Measurements from ENCODE around the gene LSM4.

The LSM4 gene

DNA sequence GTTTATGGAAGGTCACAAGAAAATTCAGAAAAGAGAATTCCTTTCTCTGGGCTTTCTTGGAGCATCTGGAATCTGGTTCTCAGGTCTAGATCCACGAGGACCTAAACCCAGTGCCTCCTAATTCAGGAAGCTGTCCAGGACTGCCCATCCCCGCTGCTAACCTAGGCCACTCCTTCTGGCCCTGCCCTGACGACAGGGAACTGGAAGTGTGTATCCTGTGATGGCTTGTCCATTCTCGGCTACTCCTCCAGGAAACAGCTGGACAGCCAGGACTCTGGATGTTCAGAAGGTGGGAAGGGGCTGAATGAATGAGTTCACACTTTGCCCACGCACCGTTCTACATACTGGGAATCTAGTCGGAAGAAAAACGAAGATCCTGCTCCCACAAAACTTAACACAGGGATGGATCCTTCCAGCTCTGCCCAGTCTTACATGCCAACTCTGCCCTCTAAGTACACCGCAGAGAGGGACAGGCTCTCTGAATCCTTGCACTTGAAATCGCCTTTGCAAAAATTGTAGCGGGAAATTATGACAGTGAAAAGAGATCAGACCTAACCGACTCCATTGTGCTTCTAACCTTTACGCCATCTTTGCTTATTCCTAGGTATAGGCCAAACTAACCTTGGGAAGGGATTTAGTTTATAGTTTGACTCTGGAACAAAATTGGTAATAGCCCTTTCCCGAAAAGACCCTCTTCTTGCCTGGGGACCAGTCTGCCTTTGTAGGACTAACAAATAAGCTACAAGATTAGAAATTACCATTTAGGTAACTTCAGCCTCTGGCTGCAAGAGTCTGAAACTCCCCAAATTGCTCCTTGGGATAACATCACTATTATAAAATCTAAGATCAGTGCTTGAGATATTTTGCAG lies 1.8 kb downstream of the LSM4 start:
- no peak overlapping the region for H2AFZ ChIP-seq (ENCODE audit: low read length)
- DNase-seq (ENCODE audit: low spot score) = no peak
- H2BK12ac ChIP-seq (ENCODE audit: low read length) = no peak overlapping the region
- no peak overlapping the region for H3K4me2 ChIP-seq (ENCODE audit: insufficient read depth, low read length, poor library complexity, severe bottlenecking)
- no peaks in the 10 kb centered on the region for H3K27me3 ChIP-seq (ENCODE audit: control insufficient read depth in 3 of 3, insufficient read depth in 3 of 3, low read depth in 1 of 3, low read length in 3 of 3)
- H3K4me3 ChIP-seq (ENCODE audit: low read length in 2 of 2) = peak overlapping the region in 1 of 2 donors; percentile 93
- no peak overlapping the region for H4K91ac ChIP-seq (ENCODE audit: low read depth, low read length, poor library complexity)
- H3K79me1 ChIP-seq (ENCODE audit: low read depth, low read length) = peaks cover 20% of the 10 kb centered on the region
- no peak overlapping the region for H3K23ac ChIP-seq (ENCODE audit: low read depth, low read length, poor library complexity)
- H3K9ac ChIP-seq (ENCODE audit: low read depth, low read length, poor library complexity) = no peak overlapping the region
- H4K8ac ChIP-seq (ENCODE audit: low read depth, low read length) = no peak overlapping the region
- peaks cover 8 to 9% of the 10 kb centered on the region in 2 donors for H3K4me1 ChIP-seq (ENCODE audit: control insufficient read depth in 2 of 2, insufficient read depth in 1 of 2, low read depth in 1 of 2, low read length in 2 of 2)
- H2BK5ac ChIP-seq (ENCODE audit: low read length) = no peak overlapping the region
- no CpG with 5 or more reads among the region's 14 CpGs for WGBS, 2 donors (ENCODE audit: extremely low coverage in 2 of 2, insufficient read length in 2 of 2, insufficient replicate concordance in 1 of 2)
- H2BK15ac ChIP-seq (ENCODE audit: low read length) = no peak overlapping the region
- H3K14ac ChIP-seq (ENCODE audit: low read length) = no peak overlapping the region
- H2AK5ac ChIP-seq (ENCODE audit: low read depth, low read length) = no peak overlapping the region
- H3K36me3 ChIP-seq (replicated peaks in 1 of 2; ENCODE audit: control insufficient read depth in 2 of 2, insufficient read depth in 2 of 2, low read length in 2 of 2) = peaks cover 9 to 40% of the 10 kb centered on the region in 2 donors
- H3K4ac ChIP-seq (ENCODE audit: low read length) = no peak overlapping the region
- no peak overlapping the region for H3K18ac ChIP-seq (ENCODE audit: low read length)
- H3K9me3 ChIP-seq (replicated peaks in 1 of 2; ENCODE audit: control insufficient read depth in 2 of 2, insufficient read depth in 1 of 2, low read depth in 1 of 2, low read length in 2 of 2) = no peaks in the 10 kb centered on the region
- H3K27ac ChIP-seq (replicated peaks; ENCODE audit: low read length) = no peak overlapping the region
- no peak overlapping the region for H2BK120ac ChIP-seq (ENCODE audit: low read depth, low read length)

DNA sequence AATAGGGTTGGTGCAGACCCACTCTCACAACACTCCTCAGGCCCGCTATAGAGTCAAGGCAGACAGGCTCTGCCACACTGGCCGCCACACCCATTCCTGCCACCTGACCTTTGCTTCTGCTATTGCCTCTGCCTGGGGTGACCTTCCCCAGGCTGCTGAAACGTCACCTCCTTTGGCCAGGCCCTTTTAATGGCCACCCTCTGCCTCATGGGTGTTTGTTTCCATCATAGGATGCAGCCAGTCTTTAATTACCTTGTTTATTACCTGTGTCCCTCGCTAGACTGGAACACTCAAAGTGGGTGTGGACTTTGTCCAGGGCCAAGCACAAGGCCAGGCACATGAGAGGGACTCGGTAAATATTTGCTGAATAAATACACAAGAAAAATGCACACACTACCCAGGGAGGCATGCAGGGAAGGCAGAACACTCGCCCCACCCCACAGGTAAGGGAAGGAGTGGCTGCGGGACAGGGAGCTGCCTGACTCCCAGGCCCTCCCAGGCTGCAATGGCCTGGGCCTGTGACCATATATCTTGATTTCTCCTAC lies 3.2 kb downstream of the LSM4 start:
- Histone ChIP-seq H3K18ac (ENCODE audit: low read length) (no peak overlapping the region), H3K23ac (ENCODE audit: low read depth, low read length, poor library complexity) (no peak overlapping the region), H3K79me1 (ENCODE audit: low read depth, low read length) (peaks cover 23% of the 10 kb centered on the region), H3K27me3 (ENCODE audit: control insufficient read depth in 3 of 3, insufficient read depth in 3 of 3, low read depth in 1 of 3, low read length in 3 of 3) (no peaks in the 10 kb centered on the region), H4K8ac (ENCODE audit: low read depth, low read length) (no peak overlapping the region), H3K9me3 (replicated peaks in 1 of 2; ENCODE audit: control insufficient read depth in 2 of 2, insufficient read depth in 1 of 2, low read depth in 1 of 2, low read length in 2 of 2) (no peaks in the 10 kb centered on the region), H4K91ac (ENCODE audit: low read depth, low read length, poor library complexity) (no peak overlapping the region), H3K4me1 (ENCODE audit: control insufficient read depth in 2 of 2, insufficient read depth in 1 of 2, low read depth in 1 of 2, low read length in 2 of 2) (peaks cover 8 to 9% of the 10 kb centered on the region in 2 donors), H3K36me3 (replicated peaks in 1 of 2; ENCODE audit: control insufficient read depth in 2 of 2, insufficient read depth in 2 of 2, low read length in 2 of 2) (peaks cover 10 to 53% of the 10 kb centered on the region in 2 donors), H3K4me2 (ENCODE audit: insufficient read depth, low read length, poor library complexity, severe bottlenecking) (no peak overlapping the region), H3K14ac (ENCODE audit: low read length) (no peak overlapping the region), H3K4me3 (ENCODE audit: low read length in 2 of 2) (no peak overlapping the region), H2BK12ac (ENCODE audit: low read length) (no peak overlapping the region), H3K4ac (ENCODE audit: low read length) (no peak overlapping the region), H2BK15ac (ENCODE audit: low read length) (no peak overlapping the region), H2BK120ac (ENCODE audit: low read depth, low read length) (no peak overlapping the region), H2AFZ (ENCODE audit: low read length) (no peak overlapping the region), H3K27ac (replicated peaks; ENCODE audit: low read length) (no peak overlapping the region), H2AK5ac (ENCODE audit: low read depth, low read length) (no peak overlapping the region), H2BK5ac (ENCODE audit: low read length) (no peak overlapping the region), H3K9ac (ENCODE audit: low read depth, low read length, poor library complexity) (peak overlapping the region; percentile 45)
- WGBS, 2 donors (ENCODE audit: extremely low coverage in 2 of 2, insufficient read length in 2 of 2, insufficient replicate concordance in 1 of 2) = no CpG with 5 or more reads among the region's 7 CpGs
- no peak for DNase-seq (ENCODE audit: low spot score)

- H3K27ac ChIP-seq (replicated peaks; ENCODE audit: low read length) = no peak overlapping the region
- no peak for DNase-seq (ENCODE audit: low spot score)
Observed at GRCh38 chr19:18317961-18318800, 4.7 kb downstream of the LSM4 start.

More at GRCh38 chr19:18317961-18318800, 4.7 kb downstream of the LSM4 start:
- Histone ChIP-seq H2BK120ac (ENCODE audit: low read depth, low read length) (no peak overlapping the region), H2BK5ac (ENCODE audit: low read length) (peak overlapping the region; percentile 39), H4K8ac (ENCODE audit: low read depth, low read length) (no peak overlapping the region), H3K14ac (ENCODE audit: low read length) (no peak overlapping the region), H3K4ac (ENCODE audit: low read length) (no peak overlapping the region), H2AFZ (ENCODE audit: low read length) (no peak overlapping the region), H2AK5ac (ENCODE audit: low read depth, low read length) (peak overlapping the region; percentile 49), H2BK12ac (ENCODE audit: low read length) (no peak overlapping the region), H3K27me3 (ENCODE audit: control insufficient read depth in 3 of 3, insufficient read depth in 3 of 3, low read depth in 1 of 3, low read length in 3 of 3) (no peaks in the 10 kb centered on the region), H3K4me1 (ENCODE audit: control insufficient read depth in 2 of 2, insufficient read depth in 1 of 2, low read depth in 1 of 2, low read length in 2 of 2) (peaks cover 4 to 9% of the 10 kb centered on the region in 2 donors), H3K4me3 (ENCODE audit: low read length in 2 of 2) (no peak overlapping the region), H4K91ac (ENCODE audit: low read depth, low read length, poor library complexity) (no peak overlapping the region), H3K18ac (ENCODE audit: low read length) (peak overlapping the region; percentile 25), H3K9ac (ENCODE audit: low read depth, low read length, poor library complexity) (no peak overlapping the region), H3K9me3 (replicated peaks in 1 of 2; ENCODE audit: control insufficient read depth in 2 of 2, insufficient read depth in 1 of 2, low read depth in 1 of 2, low read length in 2 of 2) (no peaks in the 10 kb centered on the region), H3K79me1 (ENCODE audit: low read depth, low read length) (peaks cover 23% of the 10 kb centered on the region), H3K4me2 (ENCODE audit: insufficient read depth, low read length, poor library complexity, severe bottlenecking) (no peak overlapping the region), H3K36me3 (replicated peaks in 1 of 2; ENCODE audit: control insufficient read depth in 2 of 2, insufficient read depth in 2 of 2, low read length in 2 of 2) (peaks cover 18 to 68% of the 10 kb centered on the region in 2 donors), H2BK15ac (ENCODE audit: low read length) (no peak overlapping the region), H3K23ac (ENCODE audit: low read depth, low read length, poor library complexity) (peak overlapping the region; percentile 27)
- no CpG with 5 or more reads among the region's 18 CpGs for WGBS, 2 donors (ENCODE audit: extremely low coverage in 2 of 2, insufficient read length in 2 of 2, insufficient replicate concordance in 1 of 2)
